Liver (tissue), 3 donors: ENCODE data around the gene CDPF1.

Experiments used
- ATF3 ChIP-seq: IDR thresholded peaks from 2 replicates; pipeline ENCODE4 v1.6.1; 2016; ENCODE audit warnings: antibody characterized with exemption
- CTCF ChIP-seq: fragments of 150-350 bp; IDR thresholded peaks from 2 replicates; pipeline ENCODE4 v1.5.1; 2017; ENCODE audit warnings: improper control_type of control experiment, low read depth, low read length; ENCODE audit not compliant: missing input control
- MAX ChIP-seq: IDR thresholded peaks from 2 replicates; pipeline ENCODE4 v1.6.1; 2016; ENCODE audit warnings: antibody characterized with exemption
- RAD21 ChIP-seq, 2 donors: IDR thresholded peaks; 2 replicates each; pipeline ENCODE4 v1.6.1; 2016; ENCODE audit warnings: antibody characterized with exemption in 2 of 2, mild to moderate bottlenecking in 2 of 2
- REST ChIP-seq: IDR thresholded peaks from 2 replicates; pipeline ENCODE4 v1.6.1; 2016; ENCODE audit warnings: antibody characterized with exemption, mild to moderate bottlenecking
- RXRA ChIP-seq, 2 donors: IDR thresholded peaks; 2 replicates each; pipeline ENCODE4 v1.6.1; 2017 to 2018; ENCODE audit warnings: antibody characterized with exemption in 2 of 2, mild to moderate bottlenecking in 1 of 2
- SP1 ChIP-seq: IDR thresholded peaks from 2 replicates; pipeline ENCODE4 v1.6.1; 2018; ENCODE audit warnings: antibody characterized with exemption, mild to moderate bottlenecking
- TAF1 ChIP-seq: conservative IDR thresholded peaks from 2 replicates; pipeline ENCODE4 v1.6.1; 2016; ENCODE audit warnings: antibody characterized with exemption, mild to moderate bottlenecking
- YY1 ChIP-seq: IDR thresholded peaks from 2 replicates; pipeline ENCODE4 v1.6.1; 2016; ENCODE audit warnings: antibody characterized with exemption, mild to moderate bottlenecking
- donor health status: healthy.
- donor health status: healthy.

- TF ChIP-seq YY1 (no peak), CTCF (no peak), TAF1 (no peak), ATF3 (no peak), SP1 (no peak), REST (no peak), RXRA (IDR thresholded peaks at IDR 0.05) (no peak), MAX (no peak), RAD21 (IDR thresholded peaks at IDR 0.05) (peak in 1 of 2 donors; percentile 21)
These were observed 12.5 kb upstream of the CDPF1 start for GRCh38 chr22:46262449-46263215.
